Measurements from ENCODE around the gene RRP1B.

GRCh38 chr21:43702785-43703034 is 43.4 kb downstream of the RRP1B start:
- TF ChIP-seq CTCF (conservative IDR thresholded peaks at IDR 0.05): no peak
- TF ChIP-seq EZH2 (IDR thresholded peaks at IDR 0.05; ENCODE audit: low read depth): no peak
